HFFc6 (cell line): ENCODE measurements around the gene MPIG6B. TPM values are rescaled to one million over a fixed set of nuclear protein-coding genes. Genes with fewer than 3 reads are reported as not detected.

Experiments used
- DNase-seq: peaks from one replicate; pipeline ENCODE4 v3.0.0-alpha.2; 2018
- H3K27ac Mint-ChIP-seq: 2 replicates; pipeline ENCODE4 v1.8.0; 2020; ENCODE audit warnings: mild to moderate bottlenecking, mixed read lengths
- H3K27me3 Mint-ChIP-seq: 2 replicates; pipeline ENCODE4 v1.8.0; 2021; ENCODE audit warnings: mild to moderate bottlenecking, moderate library complexity, mixed read lengths; ENCODE audit not compliant: insufficient read depth
- H3K36me3 Mint-ChIP-seq: 2 replicates; pipeline ENCODE4 v1.8.0; 2021; ENCODE audit warnings: low read depth, mixed read lengths
- H3K4me1 Mint-ChIP-seq: 2 replicates; pipeline ENCODE4 v1.8.0; 2020; ENCODE audit warnings: low read depth, mixed read lengths
- H3K4me3 Mint-ChIP-seq: 2 replicates; pipeline ENCODE4 v1.8.0; 2020; ENCODE audit warnings: mild to moderate bottlenecking, moderate library complexity, mixed read lengths
- H3K9me3 Mint-ChIP-seq: 2 replicates; pipeline ENCODE4 v1.8.0; 2020; ENCODE audit warnings: mild to moderate bottlenecking, mixed read lengths
- long read RNA-seq: library from polyadenylated mRNA; unstranded; transcript quantifications from one replicate; pipeline ENCODE4 v2.0.0, GENCODE V29; 2019
- total RNA-seq, 6 experiments: library from RNA; stranded (reverse); fragmentation: NEBNext Ultra II Directional; extraction: Animal tissue kit (Norgen Biotek cat#: 25700); gene quantifications; 2 replicates in 1 of 6; 3 replicates in 5 of 6; pipeline ENCODE4 v1.2.3, GENCODE V29; 2021
- TF ChIP-seq, protein P1 (sequence below): fragments of 200-600 bp; sonication (generic); IDR thresholded peaks from 2 replicates; pipeline ENCODE4 v1.5.0; 2021; ENCODE audit warnings: antibody characterized with exemption, mild to moderate bottlenecking

MPIG6B gene, protein sequence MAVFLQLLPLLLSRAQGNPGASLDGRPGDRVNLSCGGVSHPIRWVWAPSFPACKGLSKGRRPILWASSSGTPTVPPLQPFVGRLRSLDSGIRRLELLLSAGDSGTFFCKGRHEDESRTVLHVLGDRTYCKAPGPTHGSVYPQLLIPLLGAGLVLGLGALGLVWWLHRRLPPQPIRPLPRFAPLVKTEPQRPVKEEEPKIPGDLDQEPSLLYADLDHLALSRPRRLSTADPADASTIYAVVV
- total RNA-seq = not detected
- long read RNA-seq = 0 reads

DNA sequence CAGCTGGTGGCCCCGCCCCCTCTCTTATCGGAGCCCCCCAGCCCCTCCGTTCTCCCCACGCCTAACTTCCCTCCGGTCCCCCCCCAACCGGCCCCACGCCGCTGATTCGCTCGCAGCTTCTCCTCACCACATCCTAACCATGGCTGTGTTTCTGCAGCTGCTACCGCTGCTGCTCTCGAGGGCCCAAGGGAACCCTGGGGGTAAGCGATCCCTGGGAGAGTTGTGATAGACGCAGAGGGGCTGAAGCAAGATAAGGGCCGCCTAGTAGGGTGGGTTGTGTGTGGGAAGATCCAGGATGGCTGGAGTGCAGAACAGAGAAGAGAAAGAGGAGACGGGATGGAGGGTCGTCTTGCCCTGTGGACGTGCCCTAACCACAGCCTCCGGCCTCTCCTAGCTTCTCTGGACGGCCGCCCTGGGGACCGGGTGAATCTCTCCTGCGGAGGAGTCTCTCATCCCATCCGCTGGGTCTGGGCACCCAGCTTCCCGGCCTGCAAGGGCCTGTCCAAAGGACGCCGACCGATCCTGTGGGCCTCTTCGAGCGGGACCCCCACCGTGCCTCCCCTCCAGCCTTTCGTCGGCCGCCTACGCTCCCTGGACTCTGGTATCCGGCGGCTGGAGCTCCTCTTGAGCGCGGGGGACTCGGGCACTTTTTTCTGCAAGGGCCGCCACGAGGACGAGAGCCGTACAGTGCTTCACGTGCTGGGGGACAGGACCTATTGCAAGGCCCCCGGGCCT, at the start of gene MPIG6B:
Gene MPIG6B, plus strand, starts transcription at position 129 of the 735 bp plus-strand sequence. Its CDS starts 11 bp downstream, at position 140.
- Mint-ChIP-seq H3K4me3 (no peak within 1 kb of the TSS), H3K27ac (no peak within 1 kb of the TSS), H3K27me3 (peaks cover 10% of the 10 kb centered on the region), H3K4me1 (peaks cover 1% of the 10 kb centered on the region; the same call in 1 of the 2 replicates), H3K36me3 (peaks cover 12% of the 10 kb centered on the region), H3K9me3 (no peaks in the 10 kb centered on the region)
- DNase-seq = no peak
- TF ChIP-seq, protein P1, sequence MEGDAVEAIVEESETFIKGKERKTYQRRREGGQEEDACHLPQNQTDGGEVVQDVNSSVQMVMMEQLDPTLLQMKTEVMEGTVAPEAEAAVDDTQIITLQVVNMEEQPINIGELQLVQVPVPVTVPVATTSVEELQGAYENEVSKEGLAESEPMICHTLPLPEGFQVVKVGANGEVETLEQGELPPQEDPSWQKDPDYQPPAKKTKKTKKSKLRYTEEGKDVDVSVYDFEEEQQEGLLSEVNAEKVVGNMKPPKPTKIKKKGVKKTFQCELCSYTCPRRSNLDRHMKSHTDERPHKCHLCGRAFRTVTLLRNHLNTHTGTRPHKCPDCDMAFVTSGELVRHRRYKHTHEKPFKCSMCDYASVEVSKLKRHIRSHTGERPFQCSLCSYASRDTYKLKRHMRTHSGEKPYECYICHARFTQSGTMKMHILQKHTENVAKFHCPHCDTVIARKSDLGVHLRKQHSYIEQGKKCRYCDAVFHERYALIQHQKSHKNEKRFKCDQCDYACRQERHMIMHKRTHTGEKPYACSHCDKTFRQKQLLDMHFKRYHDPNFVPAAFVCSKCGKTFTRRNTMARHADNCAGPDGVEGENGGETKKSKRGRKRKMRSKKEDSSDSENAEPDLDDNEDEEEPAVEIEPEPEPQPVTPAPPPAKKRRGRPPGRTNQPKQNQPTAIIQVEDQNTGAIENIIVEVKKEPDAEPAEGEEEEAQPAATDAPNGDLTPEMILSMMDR = no peak

DNA sequence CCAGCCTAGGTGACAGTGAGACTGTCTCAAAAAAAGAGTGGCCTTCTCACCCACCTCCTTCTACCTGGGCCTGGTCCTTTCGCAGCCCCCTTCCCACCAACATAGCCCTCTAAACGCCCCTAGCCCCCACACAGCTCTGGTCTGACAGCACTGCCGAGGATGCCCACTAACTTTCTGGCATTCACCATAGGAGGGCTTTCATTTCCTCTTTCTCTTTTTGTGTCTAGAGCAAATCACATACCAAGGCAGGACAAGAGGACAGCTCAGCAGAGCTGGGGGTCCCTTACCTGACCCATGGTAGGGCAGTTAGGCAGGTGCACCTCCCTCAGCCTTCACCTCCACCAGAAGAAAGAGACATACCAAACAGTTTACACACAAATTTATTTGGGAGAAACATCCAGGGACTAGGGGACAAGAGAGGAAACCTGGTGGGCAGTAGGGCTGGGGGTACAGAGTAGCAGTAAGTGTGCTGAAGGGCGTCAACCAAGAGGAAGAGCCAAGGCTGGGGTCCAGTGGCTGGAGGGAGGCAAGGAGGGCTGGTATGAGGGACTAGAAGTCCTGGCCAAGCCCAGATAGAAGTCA, 46.8 kb upstream of the MPIG6B start:
- Mint-ChIP-seq H3K4me3 (no peak overlapping the region), H3K27ac (no peak overlapping the region)
- TF ChIP-seq, protein P1 = no peak

DNA sequence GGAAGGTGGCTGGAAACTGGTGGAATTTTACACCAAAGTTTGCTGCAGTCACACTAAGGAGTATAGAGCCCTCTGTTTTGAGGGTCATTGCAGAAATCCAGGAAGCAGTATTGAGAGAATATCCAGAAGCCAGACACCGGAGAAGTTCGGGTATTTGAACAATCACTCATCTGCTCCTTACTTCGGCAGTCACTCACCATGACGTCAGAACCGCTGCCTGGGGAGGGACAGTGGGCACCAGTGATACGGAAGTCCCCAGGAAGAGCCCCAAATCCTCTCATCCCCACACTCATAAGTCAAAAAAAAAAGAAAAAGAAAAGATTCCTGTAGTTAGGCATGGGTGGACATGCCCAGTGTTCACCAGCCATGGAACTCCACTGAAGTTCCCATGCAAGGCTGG, 46.3 kb upstream of the MPIG6B start:
- no peaks in the 10 kb centered on the region for H3K9me3 Mint-ChIP-seq
- no peak overlapping the region for H3K4me3 Mint-ChIP-seq
- DNase-seq = no peak
- H3K4me1 Mint-ChIP-seq = peaks cover 17% of the 10 kb centered on the region
- peaks cover 16% of the 10 kb centered on the region for H3K36me3 Mint-ChIP-seq
- H3K27me3 Mint-ChIP-seq = peaks cover 5% of the 10 kb centered on the region
- TF ChIP-seq, protein P1 = no peak
- no peak overlapping the region for H3K27ac Mint-ChIP-seq

More for the DNA sequence above, 46.8 kb upstream of the MPIG6B start:
- peaks cover 18% of the 10 kb centered on the region for H3K36me3 Mint-ChIP-seq
- no peaks in the 10 kb centered on the region for H3K9me3 Mint-ChIP-seq
- H3K27me3 Mint-ChIP-seq = peaks cover 5% of the 10 kb centered on the region
- no peak for DNase-seq
- H3K4me1 Mint-ChIP-seq = peaks cover 14% of the 10 kb centered on the region

- Mint-ChIP-seq H3K4me1 (peaks cover 17% of the 10 kb centered on the region), H3K4me3 (no peak overlapping the region)
Measured at GRCh38 chr6:31677955-31678354, 45.2 kb upstream of the MPIG6B start.

More at GRCh38 chr6:31677955-31678354, 45.2 kb upstream of the MPIG6B start:
- H3K36me3 Mint-ChIP-seq = peaks cover 5% of the 10 kb centered on the region
- TF ChIP-seq, protein P1 = no peak
- DNase-seq = no peak
- no peaks in the 10 kb centered on the region for H3K9me3 Mint-ChIP-seq
- H3K27ac Mint-ChIP-seq = no peak overlapping the region
- peaks cover 3% of the 10 kb centered on the region for H3K27me3 Mint-ChIP-seq
